ENCODE results near the gene CFAP74.
"Not testable (repeated sequence)": the region's sequence is repeated elsewhere in the genome, so short reads cannot be mapped to it uniquely, and the experiment has no call there.

Gene CFAP74

DNA sequence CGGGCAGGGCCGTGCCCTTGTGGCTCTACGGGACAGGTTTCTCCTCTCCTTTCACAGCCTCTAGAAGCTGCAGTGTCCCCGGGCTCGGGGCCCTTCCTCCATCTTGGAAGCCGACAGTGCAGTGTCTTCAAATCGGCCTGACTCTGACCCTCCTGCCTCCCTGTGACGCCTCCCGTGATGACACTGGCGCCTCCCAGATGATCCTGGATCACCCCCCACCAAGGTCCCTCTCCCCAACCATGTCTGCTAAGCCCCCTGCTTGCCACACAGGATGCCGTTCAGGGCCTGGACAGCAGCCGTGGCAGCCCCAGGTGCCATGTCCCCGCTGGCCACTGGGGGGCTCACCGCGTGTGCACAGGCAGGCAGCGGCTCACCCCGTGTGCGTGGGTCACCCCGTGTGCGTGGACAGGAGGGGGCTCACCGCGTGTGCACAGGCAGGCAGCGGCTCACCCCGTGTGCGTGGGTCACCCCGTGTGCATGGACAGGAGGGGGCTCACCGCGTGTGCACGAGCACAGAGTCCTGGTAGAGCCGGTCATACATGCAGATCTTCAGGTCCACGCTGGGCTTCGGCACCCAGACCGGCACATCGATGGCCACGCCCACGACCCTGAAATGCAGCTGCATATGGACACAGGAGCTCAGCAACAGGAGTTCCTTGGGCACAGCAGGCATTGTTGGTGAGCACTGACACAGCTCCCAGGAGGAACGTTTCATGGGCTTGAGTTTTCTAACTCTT is 59.6 kb downstream of the CFAP74 start:
- no peak for DNase-seq

- DNase-seq: no peak
These were observed 60.6 kb downstream of the CFAP74 start for GRCh38 chr1:1942753-1943656.

- DNase-seq: no peak
These were observed 61.5 kb downstream of the CFAP74 start for GRCh38 chr1:1941868-1942752.

- DNase-seq: no peak
These were observed 62.3 kb downstream of the CFAP74 start for GRCh38 chr1:1941211-1941841.

- no peak for DNase-seq
These were observed 63.5 kb downstream of the CFAP74 start for GRCh38 chr1:1940123-1940425.

DNA sequence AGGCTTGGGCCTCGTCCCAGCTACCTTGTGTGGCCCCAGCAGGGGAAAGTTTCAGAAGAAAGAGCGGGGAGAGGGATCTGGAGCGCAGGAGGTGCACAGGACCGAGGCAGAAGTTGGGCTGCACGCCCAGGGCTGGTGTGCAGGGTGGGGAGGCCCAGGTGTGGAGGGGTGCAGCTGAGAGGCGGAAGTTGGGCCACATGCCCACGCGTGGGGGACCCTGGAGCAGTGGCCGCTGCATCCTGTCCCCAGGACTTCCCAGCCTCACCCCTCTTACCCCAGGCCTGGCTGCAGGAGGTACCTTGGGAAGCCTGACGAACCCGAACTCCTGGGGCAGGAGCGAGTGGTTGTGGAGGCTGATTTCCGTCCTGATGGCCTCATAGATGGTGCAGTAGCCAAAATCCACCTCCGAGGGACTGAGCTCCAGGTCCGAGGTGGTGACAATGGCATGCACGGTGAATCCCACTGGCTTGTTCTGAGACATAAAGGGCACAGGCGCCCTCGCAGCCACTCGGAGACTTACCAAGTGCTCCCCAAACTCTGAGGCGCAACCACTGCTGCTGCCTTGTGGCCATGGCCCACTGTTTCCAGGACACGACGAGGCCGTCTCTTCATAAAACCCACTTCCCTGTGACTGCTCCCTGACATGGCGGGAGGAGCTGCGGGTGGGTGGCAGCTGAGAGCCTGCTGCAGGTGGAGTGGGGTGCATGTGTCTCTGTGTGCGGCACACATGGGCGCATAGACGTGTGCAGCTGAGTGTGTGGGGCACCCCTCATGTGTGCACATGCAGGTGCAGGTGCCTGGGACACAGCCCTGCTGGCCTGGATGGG is 64.1 kb downstream of the CFAP74 start:
- no peak for DNase-seq

DNA sequence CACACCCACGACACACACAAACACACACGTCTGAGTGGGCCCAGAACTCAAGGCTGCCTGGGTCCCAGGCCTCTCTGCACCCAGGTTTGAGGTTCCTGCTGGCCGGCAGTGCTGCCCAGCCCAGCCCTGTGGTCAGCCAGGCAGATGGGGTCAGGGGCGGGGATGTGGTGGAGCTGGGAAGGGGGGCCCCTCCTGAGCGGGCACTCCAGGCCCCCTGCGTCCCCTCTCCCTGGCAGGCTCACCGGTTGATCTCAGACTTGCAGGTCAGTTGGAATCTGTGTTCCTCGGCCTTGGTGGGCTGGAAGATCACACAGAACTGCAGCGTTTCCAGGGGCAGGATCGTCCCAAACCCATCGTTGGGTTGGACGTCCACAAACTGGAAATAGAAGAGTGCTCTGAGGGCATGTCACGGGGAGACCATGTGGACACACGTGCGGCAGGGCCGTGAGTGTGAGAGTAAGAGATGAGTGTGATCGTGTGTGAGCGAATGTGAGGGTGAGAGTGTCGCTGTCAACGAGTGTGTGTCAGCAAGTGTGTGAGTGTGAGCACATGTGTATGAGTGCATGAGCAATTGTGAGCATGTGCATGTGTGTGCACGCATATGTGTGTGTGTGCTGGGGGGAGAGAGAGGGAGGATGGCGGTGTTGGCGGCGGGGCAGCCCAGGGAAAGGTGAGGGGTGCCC is 64.8 kb downstream of the CFAP74 start:
- DNase-seq: no peak

DNA sequence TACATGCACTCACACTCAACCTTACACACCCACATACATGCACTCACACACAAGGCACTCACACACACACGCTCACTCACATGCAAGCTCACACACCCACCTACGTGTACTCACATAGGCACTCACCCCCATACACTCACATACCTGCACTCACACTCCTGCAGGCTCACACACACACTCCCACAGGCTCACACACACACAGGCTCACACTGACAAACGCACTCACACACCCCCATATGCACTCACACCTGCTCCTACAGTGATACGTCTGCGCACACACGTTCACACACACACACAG is 65.4 kb downstream of the CFAP74 start:
- no peak for DNase-seq

DNA sequence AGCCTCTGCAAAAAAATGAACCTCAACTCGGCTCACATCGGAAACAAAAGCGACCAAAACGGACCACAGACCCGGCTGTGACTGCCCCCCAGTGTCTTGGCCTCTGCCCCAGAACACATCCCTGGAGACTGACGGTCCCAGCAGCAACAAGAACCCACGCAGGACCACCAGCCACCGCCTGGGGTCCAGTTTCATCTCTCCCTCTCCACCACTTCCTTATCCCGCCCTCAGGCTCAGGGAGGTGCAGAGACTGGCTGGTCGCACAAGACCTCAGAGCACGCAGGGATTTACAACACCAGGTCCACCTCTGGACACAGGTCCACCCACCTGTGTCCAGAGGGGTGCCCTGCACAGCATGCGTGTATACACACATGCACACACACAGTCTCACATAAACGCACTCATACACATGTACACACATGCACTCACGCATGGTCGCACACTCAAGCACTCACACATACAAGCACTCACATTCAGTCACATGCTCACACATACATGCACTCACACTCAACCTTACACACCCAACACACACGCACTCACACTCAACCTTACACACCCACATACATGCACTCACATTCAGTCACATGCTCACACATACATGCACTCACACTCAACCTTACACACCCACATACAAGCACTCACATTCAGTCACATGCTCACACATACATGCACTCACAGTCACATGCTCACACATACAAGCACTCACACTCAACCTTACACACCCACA is 65.9 kb downstream of the CFAP74 start:
- DNase-seq: no peak

DNA sequence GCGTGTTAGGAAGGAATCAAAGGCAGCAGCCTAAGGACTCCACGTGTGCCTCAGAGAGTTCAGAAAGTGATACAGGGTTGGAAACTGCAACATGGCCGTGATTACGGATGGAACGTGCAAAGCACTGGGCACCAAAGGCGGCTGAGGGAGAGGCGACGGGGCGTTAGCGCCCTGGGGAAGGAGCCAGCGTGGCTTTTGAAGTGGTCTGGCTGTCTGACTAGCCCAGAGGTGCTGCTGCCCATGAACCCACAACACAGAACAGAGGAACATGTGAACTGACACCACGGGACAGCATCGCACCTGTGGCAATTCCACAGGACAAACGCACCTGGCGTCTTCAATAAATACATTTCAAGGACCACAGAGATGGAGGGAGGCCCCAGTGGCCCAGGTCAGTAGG is 66.5 kb downstream of the CFAP74 start:
- no peak for DNase-seq

GRCh38 chr1:1934848-1935247 is 68.7 kb downstream of the CFAP74 start:
- not testable (repeated sequence) for DNase-seq

DNA sequence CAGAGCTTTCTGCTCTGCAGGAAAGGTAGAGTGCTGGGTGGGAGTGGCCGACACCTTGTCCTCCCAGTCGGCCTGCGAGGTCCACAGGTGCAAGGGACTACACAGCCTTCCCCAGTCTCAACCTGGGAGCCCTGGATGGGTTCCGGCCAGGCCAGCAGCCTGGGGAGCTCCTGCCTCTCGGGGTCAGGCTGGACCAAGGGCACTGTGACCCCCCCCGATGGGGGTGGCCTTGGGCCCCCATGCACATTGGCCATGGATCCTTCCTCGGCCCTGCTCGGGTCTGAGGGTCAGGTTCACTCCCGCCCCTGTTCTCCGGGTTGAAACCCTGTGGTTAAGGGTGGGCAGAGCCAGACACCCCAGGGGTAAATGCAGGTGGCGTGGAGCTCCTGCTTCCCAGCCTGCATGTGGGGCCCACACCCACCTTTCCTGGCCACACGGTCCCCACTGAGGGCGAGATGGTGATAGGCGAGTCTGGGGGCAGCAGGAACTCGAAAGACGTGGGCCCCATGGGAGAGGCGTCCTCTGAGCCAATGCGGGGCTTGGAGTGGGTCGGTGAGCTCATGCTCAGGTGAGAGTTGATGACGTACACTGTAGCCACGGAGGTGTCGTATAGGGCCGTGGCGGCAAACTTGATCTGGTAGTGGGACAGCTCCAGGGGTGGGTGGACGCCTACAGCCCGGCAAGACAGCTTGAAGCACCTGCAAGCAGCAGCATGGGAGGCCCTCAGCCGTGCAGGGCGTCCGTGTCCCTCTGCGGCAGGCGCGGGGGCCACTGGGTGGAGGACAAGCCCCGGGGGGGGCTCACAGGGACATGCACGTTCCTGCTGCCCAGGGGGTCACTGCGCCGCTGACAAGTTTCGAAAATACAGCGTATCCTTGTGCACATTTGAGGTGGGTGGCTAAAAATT is 73.7 kb downstream of the CFAP74 start:
- DNase-seq: no peak

- no peak for DNase-seq
These were observed 74.4 kb downstream of the CFAP74 start for GRCh38 chr1:1929102-1929638.

DNA sequence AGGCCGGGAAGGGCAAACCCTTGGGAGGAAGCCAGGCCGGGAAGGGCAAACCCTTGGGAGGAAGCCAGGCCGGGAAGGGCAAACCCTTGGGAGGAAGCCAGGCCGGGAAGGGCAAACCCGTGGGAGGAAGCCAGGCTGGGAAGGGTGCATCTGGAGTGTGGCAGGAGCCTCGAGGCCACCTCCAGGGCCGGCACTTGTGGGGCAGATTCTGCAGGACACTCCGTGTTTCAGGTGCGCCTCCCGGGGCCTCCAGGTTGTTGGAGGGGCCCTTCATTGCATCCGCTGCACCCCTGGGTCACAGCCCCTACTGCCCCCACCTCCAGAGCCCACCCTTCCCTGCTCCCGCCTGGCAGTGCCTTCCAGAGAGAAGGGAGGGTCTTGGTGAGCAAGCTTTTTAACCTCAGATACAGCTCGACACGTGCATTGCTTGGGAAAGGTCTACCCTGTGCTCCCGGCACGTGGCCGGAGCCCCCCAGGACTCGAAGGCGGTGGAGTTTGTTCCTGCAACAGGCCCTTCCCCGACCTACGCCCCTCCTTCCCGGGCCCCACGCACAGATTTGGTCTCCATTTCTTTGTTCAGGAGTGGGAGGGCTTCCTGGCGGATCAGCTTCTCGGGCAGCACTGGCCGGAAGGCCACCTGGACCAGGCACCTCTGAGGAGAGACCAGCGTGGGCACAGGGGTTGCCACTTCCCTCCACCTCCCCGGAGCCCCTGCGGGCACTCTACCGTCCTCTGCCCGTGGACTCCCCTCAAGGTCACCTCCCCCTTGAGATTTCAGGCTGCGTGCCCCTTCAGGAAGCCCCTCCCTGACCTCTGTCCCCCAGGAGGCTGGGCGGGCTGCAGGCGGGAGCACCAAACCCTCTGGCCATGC is 75.1 kb downstream of the CFAP74 start:
- DNase-seq: no peak

GRCh38 chr1:1927751-1928150 is 75.8 kb downstream of the CFAP74 start:
- no peak for DNase-seq

DNA sequence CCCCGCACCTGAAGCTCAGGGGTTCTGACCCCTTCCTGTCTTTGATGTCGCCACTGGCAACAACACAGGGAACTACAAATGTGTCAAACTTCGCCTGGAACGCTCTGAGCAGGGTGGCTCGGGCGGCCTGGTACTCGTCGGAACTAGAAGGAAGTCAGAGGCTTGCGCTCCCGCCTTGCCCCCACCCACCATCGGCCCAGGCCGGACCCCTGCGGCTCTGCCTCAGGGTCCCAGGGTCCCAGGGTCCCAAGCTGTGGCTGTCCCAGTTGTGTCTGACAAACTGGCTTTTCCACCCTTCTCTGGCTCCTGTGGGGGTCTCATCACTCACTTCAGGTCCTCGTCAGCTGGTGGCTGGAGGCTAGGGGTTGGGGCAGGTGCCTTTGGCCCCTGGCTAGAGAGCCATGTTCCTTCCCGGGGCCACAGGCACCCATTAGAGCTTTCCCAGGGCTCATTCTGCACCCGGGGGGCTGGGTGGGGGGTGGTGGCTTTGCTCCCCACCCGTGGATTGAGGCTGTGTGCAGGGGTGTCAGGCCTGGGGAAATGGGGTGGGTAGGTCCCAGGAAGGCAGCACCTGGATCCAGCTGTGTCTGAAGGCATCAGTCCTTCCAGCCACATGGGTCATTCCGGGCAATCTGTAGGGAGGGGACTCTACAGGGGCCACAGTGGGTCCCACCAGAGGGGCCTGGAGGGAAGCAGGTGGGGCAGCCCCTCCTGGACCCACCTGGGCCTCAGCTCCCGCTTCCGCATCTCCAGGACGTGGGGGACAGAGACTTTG is 76.5 kb downstream of the CFAP74 start:
- no peak for DNase-seq

- DNase-seq: no peak
These were observed 77.2 kb downstream of the CFAP74 start for GRCh38 chr1:1926346-1926811.
